ENCODE measurements around the gene ZNG1E. TPM values are rescaled to one million over a fixed set of nuclear protein-coding genes. Genes with fewer than 3 reads are reported as not detected.
"Not testable (repeated sequence)": the region's sequence is repeated elsewhere in the genome, so short reads cannot be mapped to it uniquely, and the experiment has no call there.

ZNG1E gene
- total RNA-seq: 10 to 100 TPM; 56.0 to 61.9 TPM

- ATAC-seq; H3K36me3 Mint-ChIP-seq (ENCODE audit: low read depth); H3K4me1 Mint-ChIP-seq; H3K9me3 Mint-ChIP-seq (ENCODE audit: low read depth); H3K27me3 Mint-ChIP-seq; CTCF ChIA-PET; POLR2A ChIA-PET; intact Hi-C loops (cut with DNase I, micrococcal nuclease): not testable (repeated sequence)
- Mint-ChIP-seq H3K27ac (peak within 1 kb of the TSS; percentile 82), H3K4me3 (peak within 1 kb of the TSS; percentile 73)
- peak; percentile 73 for DNase-seq
Observed at GRCh38 chr9:65675589-65676021, at the start of gene ZNG1E. Gene ZNG1E, plus strand, starts transcription at chr9:65675928. Its CDS starts 49 bp downstream, at chr9:65675977.

- H3K27me3 Mint-ChIP-seq; POLR2A ChIA-PET; CTCF ChIA-PET; H3K4me3 Mint-ChIP-seq; H3K36me3 Mint-ChIP-seq (ENCODE audit: low read depth); ATAC-seq; H3K9me3 Mint-ChIP-seq (ENCODE audit: low read depth); intact Hi-C loops (cut with DNase I, micrococcal nuclease); H3K27ac Mint-ChIP-seq; DNase-seq; H3K4me1 Mint-ChIP-seq: not testable (repeated sequence)
Observed at GRCh38 chr9:65673579-65673978, 2.1 kb upstream of the ZNG1E start.

GRCh38 chr9:65675018-65675417 lies 710 bp upstream of the ZNG1E start:
- H3K9me3 Mint-ChIP-seq (ENCODE audit: low read depth); H3K36me3 Mint-ChIP-seq (ENCODE audit: low read depth); POLR2A ChIA-PET; ATAC-seq; CTCF ChIA-PET; H3K4me1 Mint-ChIP-seq; H3K27me3 Mint-ChIP-seq; H3K27ac Mint-ChIP-seq; intact Hi-C loops (cut with DNase I, micrococcal nuclease): not testable (repeated sequence)
- peak; percentile 9 for DNase-seq
- peak overlapping the region; percentile 30 for H3K4me3 Mint-ChIP-seq

GRCh38 chr9:65676389-65676788 lies 661 bp downstream of the ZNG1E start:
- POLR2A ChIA-PET; H3K36me3 Mint-ChIP-seq (ENCODE audit: low read depth); H3K4me1 Mint-ChIP-seq; H3K9me3 Mint-ChIP-seq (ENCODE audit: low read depth); CTCF ChIA-PET; H3K27me3 Mint-ChIP-seq; ATAC-seq; intact Hi-C loops (cut with DNase I, micrococcal nuclease): not testable (repeated sequence)
- H3K27ac Mint-ChIP-seq: peak overlapping the region; percentile 82
- peak overlapping the region; percentile 73 for H3K4me3 Mint-ChIP-seq
- peak; percentile 51 for DNase-seq

GRCh38 chr9:65678533-65678932 lies 2.8 kb downstream of the ZNG1E start:
- intact Hi-C loops (cut with DNase I, micrococcal nuclease); H3K27ac Mint-ChIP-seq; DNase-seq; H3K4me3 Mint-ChIP-seq; H3K27me3 Mint-ChIP-seq; H3K36me3 Mint-ChIP-seq (ENCODE audit: low read depth); CTCF ChIA-PET; ATAC-seq; H3K9me3 Mint-ChIP-seq (ENCODE audit: low read depth); POLR2A ChIA-PET; H3K4me1 Mint-ChIP-seq: not testable (repeated sequence)

- H3K4me3 Mint-ChIP-seq; H3K9me3 Mint-ChIP-seq (ENCODE audit: low read depth); H3K27me3 Mint-ChIP-seq; POLR2A ChIA-PET; ATAC-seq; CTCF ChIA-PET; DNase-seq; intact Hi-C loops (cut with DNase I, micrococcal nuclease); H3K27ac Mint-ChIP-seq; H3K4me1 Mint-ChIP-seq; H3K36me3 Mint-ChIP-seq (ENCODE audit: low read depth): not testable (repeated sequence)
Observed at GRCh38 chr9:65703550-65703949, 27.8 kb downstream of the ZNG1E start.

GRCh38 chr9:65714445-65714844 lies 38.7 kb downstream of the ZNG1E start:
- H3K4me3 Mint-ChIP-seq; POLR2A ChIA-PET; H3K27ac Mint-ChIP-seq; H3K27me3 Mint-ChIP-seq; DNase-seq; intact Hi-C loops (cut with DNase I, micrococcal nuclease); ATAC-seq; H3K9me3 Mint-ChIP-seq (ENCODE audit: low read depth); CTCF ChIA-PET; H3K4me1 Mint-ChIP-seq; H3K36me3 Mint-ChIP-seq (ENCODE audit: low read depth): not testable (repeated sequence)

GRCh38 chr9:65737096-65737564 lies 61.4 kb downstream of the ZNG1E start, which contains the start of gene FOXD4L4:
Gene FOXD4L4, plus strand, starts transcription at chr9:65737146. Its CDS starts 0 bp downstream, at chr9:65737146.
- H3K36me3 Mint-ChIP-seq (ENCODE audit: low read depth); CTCF ChIA-PET; H3K9me3 Mint-ChIP-seq (ENCODE audit: low read depth); POLR2A ChIA-PET; H3K4me3 Mint-ChIP-seq; H3K27ac Mint-ChIP-seq; intact Hi-C loops (cut with DNase I, micrococcal nuclease); H3K4me1 Mint-ChIP-seq; ATAC-seq; H3K27me3 Mint-ChIP-seq: not testable (repeated sequence)
- DNase-seq: peak; percentile 5

GRCh38 chr9:65738133-65738532 lies 62.4 kb downstream of the ZNG1E start:
- H3K9me3 Mint-ChIP-seq (ENCODE audit: low read depth); intact Hi-C loops (cut with DNase I, micrococcal nuclease); CTCF ChIA-PET; H3K36me3 Mint-ChIP-seq (ENCODE audit: low read depth); H3K4me1 Mint-ChIP-seq; H3K27ac Mint-ChIP-seq; POLR2A ChIA-PET; H3K4me3 Mint-ChIP-seq; DNase-seq; H3K27me3 Mint-ChIP-seq; ATAC-seq: not testable (repeated sequence)

Other genes starting within 250 kb of the ZNG1E start
- under 1 TPM; 0.07 to 0.11 TPM for gene FOXD4L4, start 61.2 kb downstream of the ZNG1E start, total RNA-seq

All from activated CD4-positive, alpha-beta T cell treated with anti-CD3 and anti-CD28 coated beads for 36 hours (primary cell).